Activated CD4-positive, alpha-beta T cell treated with anti-CD3 and anti-CD28 coated beads, Interleukin-10, Interleukin-2, amounts not matched to agents 100 ng/mL and 50 ng/mL, durations not matched to agents 16 hours and 8 hours (primary cell): ENCODE data around the gene SIX4.

ENCODE experiments used
- DNase-seq: peaks from one replicate; pipeline ENCODE4 v3.0.0-alpha.2; 2020

The SIX4 gene

GRCh38 chr14:60721326-60722106 lies 2.6 kb downstream of the SIX4 start:
- DNase-seq = peak; percentile 34

- DNase-seq = no peak
Measured at GRCh38 chr14:60720962-60721325, 3.2 kb downstream of the SIX4 start.

GRCh38 chr14:60720391-60720790 lies 3.8 kb downstream of the SIX4 start:
- DNase-seq = no peak

- no peak for DNase-seq
Measured at GRCh38 chr14:60713513-60713912, 10.6 kb downstream of the SIX4 start.

GRCh38 chr14:60710494-60710893 lies 13.7 kb downstream of the SIX4 start:
- no peak for DNase-seq

- no peak for DNase-seq
Measured at GRCh38 chr14:60707858-60708257, 16.3 kb downstream of the SIX4 start.

- DNase-seq = no peak
Measured at GRCh38 chr14:60705100-60705499, 19.1 kb downstream of the SIX4 start.

- no peak for DNase-seq
Measured at GRCh38 chr14:60700598-60700997, 23.6 kb downstream of the SIX4 start.

GRCh38 chr14:60695327-60695726 lies 28.8 kb downstream of the SIX4 start:
- no peak for DNase-seq

GRCh38 chr14:60691383-60692113 lies 32.6 kb downstream of the SIX4 start:
- DNase-seq = no peak

GRCh38 chr14:60686865-60687264 lies 37.3 kb downstream of the SIX4 start:
- no peak for DNase-seq

GRCh38 chr14:60684203-60684602 lies 39.9 kb downstream of the SIX4 start:
- DNase-seq = no peak

GRCh38 chr14:60681271-60681670 lies 42.9 kb downstream of the SIX4 start:
- no peak for DNase-seq

- DNase-seq = no peak
Measured at GRCh38 chr14:60680511-60680910, 43.6 kb downstream of the SIX4 start.

GRCh38 chr14:60679566-60680258 lies 44.4 kb downstream of the SIX4 start:
- DNase-seq = no peak

GRCh38 chr14:60677701-60678100 lies 46.5 kb downstream of the SIX4 start:
- DNase-seq = no peak

GRCh38 chr14:60670989-60671388 lies 53.2 kb downstream of the SIX4 start:
- DNase-seq = no peak

- DNase-seq = no peak
Measured at GRCh38 chr14:60668431-60669112, 55.6 kb downstream of the SIX4 start.

- DNase-seq = no peak
Measured at GRCh38 chr14:60665177-60665550, 59.0 kb downstream of the SIX4 start.

GRCh38 chr14:60662982-60663381 lies 61.2 kb downstream of the SIX4 start:
- no peak for DNase-seq

GRCh38 chr14:60661721-60662120 lies 62.4 kb downstream of the SIX4 start:
- DNase-seq = no peak
